ENCODE measurements around the gene IER3IP1.
"Not testable (repeated sequence)": the region's sequence is repeated elsewhere in the genome, so short reads cannot be mapped to it uniquely, and the experiment has no call there.

Gene IER3IP1

DNA sequence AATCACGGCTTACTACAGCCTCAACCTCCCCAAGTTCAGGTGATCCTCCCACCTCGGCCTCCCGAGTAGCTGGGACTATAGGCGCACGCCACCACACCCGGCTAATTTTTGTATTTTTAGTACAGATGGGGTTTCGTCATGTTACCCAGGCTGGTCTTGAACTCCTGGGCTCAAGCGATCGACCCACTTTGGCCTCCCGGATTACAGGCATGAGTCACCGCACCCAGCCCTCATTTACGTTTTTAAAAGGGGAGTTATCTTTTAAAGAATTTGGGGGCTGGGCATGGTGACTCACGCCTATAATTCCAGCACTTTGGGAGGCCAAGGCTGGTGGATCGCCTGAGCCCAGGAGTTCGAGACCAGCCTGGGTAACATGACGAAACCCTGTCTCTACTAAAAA is 17.8 kb downstream of the IER3IP1 start:
- not testable (repeated sequence) for FAIRE-seq

DNA sequence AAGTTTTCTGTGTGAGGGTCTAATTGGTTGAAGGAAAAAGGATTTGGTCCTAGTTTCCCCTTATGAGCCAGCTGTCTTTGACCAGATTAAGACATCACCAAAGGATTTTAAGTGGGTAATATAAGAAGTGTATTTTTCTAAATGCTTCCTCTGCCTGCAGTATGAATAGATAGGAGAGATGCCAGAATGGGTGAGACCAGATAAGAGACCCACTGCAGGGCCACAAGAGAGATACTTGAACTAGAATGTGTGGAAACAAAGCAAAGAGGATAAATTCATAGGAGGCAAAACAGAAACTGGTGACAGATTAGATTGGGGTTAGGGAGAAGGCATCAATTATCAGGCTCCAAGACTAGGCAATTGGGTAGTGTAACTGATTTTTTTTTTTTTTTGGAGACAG is 24.7 kb downstream of the IER3IP1 start:
- FAIRE-seq: no peak

DNA sequence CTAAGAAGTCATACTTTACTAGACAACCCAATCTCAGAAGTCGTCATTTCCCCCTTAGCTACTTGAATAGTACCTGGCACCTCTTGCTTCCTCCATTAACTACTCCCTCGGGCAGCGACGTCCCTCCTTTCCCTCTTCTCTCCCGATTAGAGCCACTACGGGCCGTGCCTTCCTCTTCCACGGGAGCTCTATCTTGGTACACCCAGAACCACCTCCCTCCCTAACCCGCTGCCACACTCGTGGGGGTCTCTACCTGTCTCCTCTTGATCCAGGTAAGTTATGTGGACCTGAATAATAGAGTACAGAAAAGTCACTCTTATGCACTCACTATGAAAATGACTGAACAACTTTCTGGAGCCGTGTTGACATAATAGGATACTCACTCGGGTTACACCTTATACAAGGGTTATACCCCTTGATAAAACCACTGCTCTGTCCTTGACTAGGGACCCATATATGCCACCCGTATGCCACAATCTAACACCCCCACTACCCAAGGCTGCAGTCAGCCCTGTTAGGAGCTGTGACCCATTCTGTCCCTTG is 25.3 kb downstream of the IER3IP1 start:
- FAIRE-seq: no peak

DNA sequence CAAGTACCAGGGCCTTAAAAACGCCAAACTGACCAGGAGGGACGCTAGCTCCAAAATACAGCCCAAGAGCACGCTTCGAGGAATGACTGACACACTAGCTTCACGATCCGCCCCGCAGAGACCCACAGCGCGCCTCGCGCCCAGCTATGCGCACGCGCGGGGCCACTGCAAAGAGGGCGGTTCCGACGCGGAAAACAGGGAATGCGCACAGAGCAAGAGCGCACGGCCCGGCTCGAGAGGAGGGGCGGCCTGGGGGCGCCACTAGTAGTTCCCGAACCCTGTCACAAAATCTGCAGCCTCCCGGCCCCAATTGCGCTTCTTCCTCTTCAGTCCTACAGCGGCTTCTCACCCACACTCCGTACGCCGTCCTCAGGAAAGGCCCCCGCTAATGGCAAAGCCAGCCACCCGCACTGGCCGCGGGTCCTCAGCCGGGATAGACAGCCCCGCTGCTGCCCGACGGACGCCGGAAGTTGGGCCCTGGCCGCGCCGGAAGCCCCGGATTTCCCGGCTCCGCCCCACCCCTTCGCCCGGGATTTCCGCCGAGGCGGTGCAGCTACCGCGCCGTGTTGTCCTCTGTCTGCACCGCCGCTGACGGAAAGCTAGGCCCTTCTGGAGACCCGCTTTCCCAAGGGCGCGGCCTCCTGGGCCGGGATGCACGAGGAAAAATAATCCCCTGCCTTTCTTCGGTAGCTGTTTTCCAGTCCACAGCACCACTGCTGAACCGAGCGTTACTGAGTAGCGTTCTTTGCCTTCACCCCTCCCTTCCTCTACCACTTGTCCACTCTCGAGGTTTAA is 25.9 kb downstream of the IER3IP1 start, which contains the start of gene HDHD2:
TSS of gene HDHD2 (minus strand) at position 472 of the 795 bp plus-strand sequence. CDS start 14,061 bp downstream, outside the sequence.
- no peak for FAIRE-seq

DNA sequence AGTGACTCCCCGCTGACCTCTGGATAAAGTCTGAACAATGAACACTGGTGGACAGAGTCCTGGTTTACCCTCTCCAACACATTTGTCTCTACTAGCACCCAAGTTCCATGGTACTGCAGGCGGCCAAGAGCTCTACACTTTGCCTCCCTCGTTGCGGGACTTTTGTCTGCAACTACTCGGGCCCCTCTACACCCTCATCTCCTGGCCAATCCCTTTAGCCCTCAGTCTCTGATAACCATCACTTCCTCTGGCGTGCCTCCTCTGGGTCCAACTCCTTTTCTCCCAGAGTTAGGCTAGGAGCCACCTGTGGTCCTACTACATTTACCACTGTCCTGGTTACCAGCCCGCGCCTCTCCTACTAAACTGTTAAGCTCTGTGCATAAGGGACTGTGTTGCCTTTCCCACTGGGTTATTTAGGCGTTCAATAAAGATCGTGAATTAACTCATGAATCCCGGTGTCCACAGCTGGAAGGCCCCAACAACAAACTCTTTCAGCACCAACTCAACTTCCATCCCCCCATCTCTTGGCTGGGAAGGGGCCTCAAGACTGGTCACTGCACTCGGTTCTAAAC is 26.6 kb downstream of the IER3IP1 start:
- no peak for FAIRE-seq

DNA sequence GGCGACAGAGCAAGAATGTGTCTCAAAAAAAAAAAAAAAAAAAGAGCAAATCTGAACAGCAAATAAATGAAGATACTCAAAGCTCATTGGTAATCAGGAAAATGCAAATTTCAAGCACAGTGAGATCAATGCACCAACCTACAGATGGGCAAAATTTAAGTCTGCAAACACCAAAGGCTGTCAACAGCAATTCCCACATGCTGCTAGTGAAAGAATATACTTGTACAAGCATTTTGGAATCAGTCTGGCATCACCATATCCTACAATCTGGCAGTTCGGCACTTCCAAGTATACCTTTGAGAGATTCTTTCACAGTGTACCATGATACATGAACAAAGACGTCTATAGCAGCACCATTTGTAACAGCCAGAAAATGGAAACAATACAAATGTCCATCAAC is 30.0 kb downstream of the IER3IP1 start:
- FAIRE-seq: no peak

DNA sequence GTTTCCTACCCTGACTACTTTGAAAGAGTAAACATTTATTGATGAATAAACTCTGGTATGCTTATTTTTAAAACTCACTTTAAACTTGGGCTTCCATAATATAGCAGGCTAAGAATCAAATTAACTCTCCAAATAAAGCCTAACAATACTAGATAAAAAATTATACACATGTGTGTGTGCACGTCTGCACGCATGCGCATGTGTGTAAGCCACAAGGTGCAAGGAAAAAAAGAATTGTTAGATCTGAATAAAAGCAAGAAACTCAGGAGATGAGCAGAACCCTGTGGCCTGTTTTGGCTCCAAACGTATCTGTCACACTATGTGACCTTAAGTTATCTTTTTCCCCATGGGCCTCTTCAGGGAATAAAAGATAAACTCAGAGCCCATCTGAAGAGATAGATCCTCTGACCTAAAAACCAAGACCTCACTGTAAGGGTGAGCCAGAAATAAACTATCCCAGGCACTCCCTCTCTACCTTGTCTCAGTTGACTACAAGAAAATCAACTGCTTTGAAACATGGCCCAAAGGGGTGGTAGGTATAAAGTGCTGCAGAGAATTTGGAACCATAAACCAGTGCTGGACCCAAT is 32.2 kb downstream of the IER3IP1 start:
- no peak for FAIRE-seq

DNA sequence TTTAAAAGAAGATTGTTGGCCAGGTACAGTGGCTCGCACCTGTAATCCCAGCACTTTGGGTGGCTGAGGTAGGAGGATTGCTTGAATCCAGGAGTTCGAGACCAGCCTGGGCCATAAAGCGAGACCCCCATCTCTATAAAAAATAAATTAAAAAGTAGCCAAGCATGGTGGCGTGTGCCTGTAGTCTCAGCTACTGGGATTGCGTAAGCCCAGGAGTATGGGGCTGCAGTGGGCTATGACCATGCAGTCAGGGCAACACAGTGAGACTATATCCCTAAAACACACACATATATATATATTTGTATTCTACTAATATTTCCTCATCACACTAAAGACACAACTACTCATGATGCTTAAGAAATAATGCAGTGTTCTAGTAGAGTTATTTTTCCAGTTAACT is 33.0 kb downstream of the IER3IP1 start:
- no peak for FAIRE-seq

DNA sequence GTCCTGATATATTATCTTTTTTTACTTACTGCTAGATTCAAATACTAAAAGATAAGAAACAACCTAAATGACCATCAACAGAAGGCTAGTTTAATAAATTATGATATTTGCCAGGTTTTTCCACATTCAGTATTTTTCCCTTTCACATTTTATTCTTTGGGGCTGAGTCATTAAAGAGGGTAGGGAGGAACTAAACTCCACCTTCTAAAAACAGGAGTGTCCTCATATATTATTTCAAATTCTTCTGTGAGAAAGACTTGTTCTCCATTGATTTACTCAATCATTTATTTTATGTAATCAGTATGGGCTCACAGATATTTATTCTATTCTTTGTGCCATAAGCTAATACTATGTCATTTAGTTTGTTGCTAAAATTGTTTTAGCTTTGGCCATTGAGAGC is 34.9 kb downstream of the IER3IP1 start:
- FAIRE-seq: no peak

DNA sequence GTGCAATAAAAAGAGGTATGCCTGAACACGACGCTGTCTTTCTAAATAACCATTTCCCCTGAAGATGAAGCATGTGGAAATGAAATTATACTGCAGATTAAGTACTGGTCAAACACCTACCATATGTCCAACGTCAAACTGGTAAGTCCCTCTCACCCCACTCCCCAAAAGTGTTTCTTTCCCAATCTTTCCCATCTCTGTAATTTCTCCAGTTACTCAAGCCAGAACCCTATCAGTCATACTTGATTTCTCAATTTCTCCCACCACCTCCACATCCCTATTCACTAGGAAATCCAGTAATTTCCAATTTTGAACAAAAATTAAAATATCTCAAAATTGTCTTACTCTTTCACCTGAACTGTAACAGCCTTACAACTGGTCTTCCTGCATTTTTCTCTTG is 55.0 kb downstream of the IER3IP1 start:
- no peak for FAIRE-seq

DNA sequence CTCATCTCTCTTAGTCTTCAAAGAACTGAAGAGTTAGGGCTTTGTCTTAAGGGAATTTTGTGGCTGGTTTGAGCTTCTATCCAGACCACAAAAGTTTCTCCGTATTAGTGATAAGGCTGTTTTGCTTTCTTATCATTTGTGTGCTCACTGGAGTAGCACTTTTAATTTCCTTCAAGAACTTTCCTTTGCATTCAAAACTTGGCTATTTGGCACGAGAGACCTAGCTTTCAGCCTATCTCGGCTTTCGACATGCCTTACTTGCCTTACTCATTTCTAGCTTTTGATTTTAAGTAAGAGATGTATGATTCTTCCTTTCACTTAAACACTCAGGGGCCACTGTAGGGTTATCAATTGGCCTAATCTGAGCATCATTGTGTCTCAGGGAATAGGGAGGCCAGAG is 55.7 kb downstream of the IER3IP1 start:
- no peak for FAIRE-seq

DNA sequence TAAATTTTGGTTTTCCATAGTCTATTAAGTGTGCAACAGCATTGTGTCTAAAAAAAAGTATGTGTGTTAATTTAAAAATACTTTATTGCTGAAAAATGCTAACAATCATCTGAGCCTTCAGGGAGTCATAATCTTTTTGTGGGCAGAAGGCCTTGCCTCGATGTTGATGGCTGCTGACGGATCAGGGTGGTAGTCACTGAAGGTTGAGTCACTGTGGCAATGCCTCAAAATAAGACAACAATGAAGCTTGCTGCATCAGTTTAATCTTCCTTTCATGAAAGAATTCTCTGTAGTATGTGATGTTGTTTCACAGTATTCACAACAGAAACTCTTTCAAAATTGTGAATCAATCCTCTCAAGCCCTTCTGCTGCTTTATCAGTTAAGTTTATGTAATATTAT is 57.2 kb downstream of the IER3IP1 start:
- no peak for FAIRE-seq

DNA sequence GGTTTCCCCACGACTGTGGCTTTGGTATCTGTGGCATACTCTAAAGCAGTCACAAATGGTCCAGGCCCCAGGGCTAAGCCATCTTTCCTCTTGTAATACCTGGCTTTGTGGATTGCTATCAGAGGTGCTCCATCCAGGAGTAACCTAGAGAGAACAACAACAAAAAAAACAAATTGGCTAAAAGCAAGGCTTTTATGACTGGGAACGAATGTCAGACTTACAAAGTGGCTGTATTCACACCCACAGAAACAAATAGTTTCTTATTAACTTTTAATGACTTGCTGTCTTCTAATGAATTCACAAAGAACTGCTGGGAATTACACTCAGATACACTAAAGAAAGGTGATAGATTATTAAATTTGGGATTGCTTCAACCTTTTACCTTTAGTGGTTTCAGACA is 61.0 kb downstream of the IER3IP1 start:
- FAIRE-seq: no peak

DNA sequence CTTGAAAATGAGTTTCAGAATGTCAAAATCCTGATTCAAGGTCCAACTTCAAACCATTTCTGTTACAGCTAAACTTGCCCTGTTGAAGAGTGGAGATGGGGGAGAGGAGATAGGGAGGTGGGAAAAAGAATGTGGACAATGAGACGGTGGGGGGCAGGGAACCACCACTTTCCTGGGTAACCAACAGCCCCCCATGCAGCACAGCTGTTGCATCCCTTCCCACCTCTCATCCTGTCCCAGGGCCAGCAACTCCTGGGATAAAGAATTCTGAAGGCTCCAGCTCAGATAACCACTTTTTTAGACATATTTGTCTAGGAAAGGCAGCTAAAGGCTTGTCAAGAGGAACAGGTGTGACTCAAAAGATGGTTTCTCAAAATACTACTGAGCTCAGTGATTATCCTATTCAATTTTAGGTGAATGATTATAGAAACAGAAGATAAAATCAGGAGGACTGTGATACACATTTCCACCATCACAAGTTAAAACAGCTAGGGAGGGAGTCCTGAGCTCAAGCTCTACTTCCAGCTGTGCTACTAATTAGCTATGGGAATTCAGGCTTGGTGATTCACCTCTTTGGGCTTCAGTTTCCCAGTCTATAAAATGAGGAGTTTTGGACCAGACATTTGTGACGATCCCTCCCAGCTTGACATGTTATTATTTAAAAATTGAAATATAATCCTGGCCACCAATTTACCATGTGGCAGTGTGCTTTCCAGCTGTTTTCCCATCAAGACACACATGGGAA is 62.2 kb downstream of the IER3IP1 start:
- FAIRE-seq: no peak

DNA sequence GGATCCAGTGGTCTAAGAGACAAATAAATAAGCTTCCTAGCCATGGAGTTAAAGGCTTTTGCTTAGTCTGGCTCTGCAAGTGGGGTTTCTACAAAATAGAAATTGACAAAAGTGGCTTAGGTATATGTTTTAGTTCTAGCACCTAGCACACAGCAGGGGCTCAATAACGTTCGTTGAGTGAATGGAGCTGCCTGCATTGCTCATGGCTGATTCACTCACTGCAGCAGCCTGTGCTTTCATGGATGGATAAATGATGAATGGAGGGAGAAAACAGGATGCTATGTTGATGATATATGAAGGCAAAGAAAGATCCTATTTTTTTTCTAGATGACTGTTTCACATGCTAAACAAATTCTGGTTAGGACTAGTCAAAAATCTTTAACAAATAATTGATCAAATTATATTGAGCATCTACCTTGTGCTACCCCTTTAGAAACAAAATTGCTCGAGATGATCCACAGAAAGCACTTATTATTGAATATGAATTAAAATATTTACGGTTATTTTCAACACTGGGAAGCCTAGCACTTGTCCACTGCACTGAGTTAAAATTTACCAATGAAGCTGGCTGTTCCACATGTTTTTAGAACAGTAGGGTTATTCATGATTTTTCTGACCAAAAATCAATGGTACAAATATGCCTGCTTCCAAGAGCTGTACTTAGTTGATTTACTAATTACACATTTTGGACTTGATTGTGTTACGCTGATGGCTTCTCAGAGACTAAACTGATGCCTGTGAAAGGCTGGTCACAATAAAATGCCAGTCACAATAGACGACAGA is 65.5 kb downstream of the IER3IP1 start:
- FAIRE-seq: no peak

DNA sequence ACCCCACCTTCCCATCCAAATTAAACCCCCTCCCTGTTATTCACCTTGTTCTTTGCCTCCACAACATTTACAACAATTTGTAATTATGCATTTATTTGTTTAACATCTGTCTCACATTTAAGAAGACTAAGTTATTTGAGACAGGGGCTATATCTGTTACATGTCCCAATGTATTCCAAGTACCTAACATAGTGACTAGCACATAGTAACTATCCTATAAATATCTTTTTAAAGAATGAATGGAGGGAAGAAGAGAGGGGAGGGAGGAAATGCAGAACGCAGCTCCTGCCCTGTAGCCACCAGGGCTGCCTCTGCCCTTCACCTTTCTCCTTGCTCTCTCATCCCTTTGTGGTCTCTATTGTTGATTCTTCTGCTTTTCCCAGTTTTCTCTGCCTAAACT is 66.4 kb downstream of the IER3IP1 start:
- no peak for FAIRE-seq

DNA sequence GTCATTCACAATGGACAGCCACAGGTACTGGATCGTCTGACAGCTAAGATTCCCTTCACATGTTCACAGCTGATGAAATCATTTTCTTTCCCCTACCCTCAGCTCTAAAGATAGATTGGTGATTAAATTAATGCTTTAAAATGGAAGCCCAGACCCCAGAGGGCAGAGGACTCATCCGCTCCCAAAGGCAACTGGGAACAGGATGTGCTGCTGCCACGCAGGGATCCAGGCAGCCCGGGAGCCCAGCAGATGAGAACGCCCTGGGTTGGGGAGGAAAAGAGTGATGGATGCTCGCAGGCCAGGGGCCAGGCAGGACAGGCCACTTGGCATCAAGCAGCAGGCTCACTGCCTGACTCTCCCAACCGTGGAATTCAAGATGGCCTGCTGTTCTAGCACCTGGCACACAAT is 67.2 kb downstream of the IER3IP1 start:
- no peak for FAIRE-seq

DNA sequence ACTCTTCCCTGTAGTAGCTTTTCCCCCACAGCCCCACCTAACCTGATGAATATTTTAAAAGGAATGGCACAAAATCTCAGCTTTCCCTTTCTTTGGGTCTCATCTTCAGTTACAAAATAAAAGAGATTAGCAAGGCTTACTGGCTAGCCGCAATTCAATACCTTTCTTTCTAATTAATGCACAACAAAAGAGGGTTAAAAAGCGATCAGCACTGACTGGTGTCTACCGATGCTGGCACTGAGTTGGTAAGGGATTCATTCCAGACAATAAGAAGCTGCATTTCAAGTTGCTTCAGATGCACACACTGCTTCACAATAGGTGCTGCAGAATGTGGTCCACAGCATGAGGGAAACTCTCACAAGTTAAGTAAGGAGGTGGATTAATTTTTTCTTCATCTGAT is 67.8 kb downstream of the IER3IP1 start:
- FAIRE-seq: no peak

All from endometrium (tissue), 2 donors.